IMR-90 (cell line): ENCODE measurements around the gene PRICKLE2. TPM values are rescaled to one million over a fixed set of nuclear protein-coding genes. Genes with fewer than 3 reads are reported as not detected.

ENCODE experiments used
- ATAC-seq: fragments of 200-7000 bp; cut with Tn5 transposase; 2 replicates; pipeline ENCODE4 v1.9.1; 2020; ENCODE audit warnings: low read depth, mild to moderate bottlenecking, moderate library complexity
- BruUV-seq: library from RNA; stranded (reverse); fragments of 400-500 nt; replicated peaks from 2 replicates; lab custom pipeline; 2021; lab: Mats Ljungman, UMichigan
- CTCF ChIA-PET: fragments of 300-600 bp; formaldehyde crosslinking; extraction: SDS; loops from one replicate; lab custom pipeline; 2021; ENCODE audit warnings: antibody characterized with exemption; lab: Yijun Ruan, JAX
- POLR2A ChIA-PET: fragments of 300-600 bp; sonication (Branson Sonifier 250); formaldehyde crosslinking; loops from one replicate; lab custom pipeline; 2022; ENCODE audit warnings: antibody characterized with exemption; ENCODE audit not compliant: unreplicated experiment; lab: Charles Lee
- DNase-seq: peaks from one replicate; pipeline ENCODE4 v3.0.0; 2013
- H2AFZ ChIP-seq: replicated peaks from 2 replicates; pipeline ENCODE3; 2013; ENCODE audit warnings: low read length, mild to moderate bottlenecking; ENCODE audit not compliant: poor library complexity
- H2AK5ac ChIP-seq: 2 replicates; pipeline ENCODE4 v1.6.1; 2013; ENCODE audit warnings: low read depth, low read length, inconsistent platforms
- H2AK9ac ChIP-seq: replicated peaks from 2 replicates; pipeline ENCODE3; 2013; ENCODE audit warnings: mild to moderate bottlenecking, low read depth, low read length, moderate library complexity; ENCODE audit not compliant: poor library complexity
- H2BK120ac ChIP-seq: 2 replicates; pipeline ENCODE4 v1.6.1; 2013; ENCODE audit warnings: low read depth, low read length, inconsistent platforms
- H2BK15ac ChIP-seq: 3 replicates; pipeline ENCODE4 v1.6.1; 2013; ENCODE audit warnings: low read depth, low read length, inconsistent platforms
- H2BK20ac ChIP-seq: 2 replicates; pipeline ENCODE4 v1.6.1; 2013; ENCODE audit warnings: low read depth, mild to moderate bottlenecking, inconsistent platforms, low read length, moderate library complexity
- H2BK5ac ChIP-seq: 2 replicates; pipeline ENCODE4 v1.6.1; 2013; ENCODE audit warnings: mild to moderate bottlenecking, low read depth, low read length, inconsistent platforms; ENCODE audit not compliant: poor library complexity, severe bottlenecking
- H3K14ac ChIP-seq: replicated peaks from 2 replicates; pipeline ENCODE4 v1.6.1; 2013; ENCODE audit warnings: low read depth, low read length, inconsistent platforms
- H3K18ac ChIP-seq: 2 replicates; pipeline ENCODE4 v1.6.1; 2013; ENCODE audit warnings: low read depth, low read length, control low read depth
- H3K23ac ChIP-seq: 2 replicates; pipeline ENCODE4 v1.6.1; 2013; ENCODE audit warnings: low read depth, low read length, inconsistent platforms
- H3K27ac ChIP-seq: 2 replicates; pipeline ENCODE4 v1.5.1; 2013; ENCODE audit warnings: mild to moderate bottlenecking, control low read depth, low read length; ENCODE audit not compliant: insufficient read depth
- H3K27me3 ChIP-seq: 2 replicates; pipeline ENCODE4 v1.6.1; 2013; ENCODE audit warnings: low read length; ENCODE audit not compliant: control insufficient read depth, insufficient read depth
- H3K36me3 ChIP-seq: 2 replicates; pipeline ENCODE4 v1.6.1; 2013; ENCODE audit warnings: low read length, mixed read lengths; ENCODE audit not compliant: control insufficient read depth, insufficient read depth
- H3K4ac ChIP-seq: 2 replicates; pipeline ENCODE4 v1.6.1; 2013; ENCODE audit warnings: low read depth, low read length, inconsistent platforms
- H3K4me1 ChIP-seq: 2 replicates; pipeline ENCODE4 v1.6.1; 2013; ENCODE audit warnings: low read length, mixed read lengths; ENCODE audit not compliant: control insufficient read depth, insufficient read depth
- H3K4me2 ChIP-seq: 2 replicates; pipeline ENCODE4 v1.6.1; 2013; ENCODE audit warnings: low read depth, mild to moderate bottlenecking, control low read depth, low read length, moderate library complexity
- H3K4me3 ChIP-seq: 2 replicates; pipeline ENCODE4 v1.5.1; 2013; ENCODE audit warnings: low read depth, mild to moderate bottlenecking, control low read depth, low read length, moderate library complexity; ENCODE audit not compliant: insufficient read depth
- H3K56ac ChIP-seq: 2 replicates; pipeline ENCODE4 v1.6.1; 2013; ENCODE audit warnings: low read length, inconsistent platforms; ENCODE audit not compliant: insufficient read depth; ENCODE audit errors: extremely low read depth
- H3K79me1 ChIP-seq, 2 experiments: 2 replicates each; pipeline ENCODE4 v1.6.1; 2013; ENCODE audit warnings: low read length in 2 of 2, inconsistent platforms in 1 of 2, low read depth in 1 of 2
- H3K9ac ChIP-seq: 2 replicates; pipeline ENCODE4 v1.6.1; 2013; ENCODE audit warnings: low read depth, low read length, control low read depth
- H3K9me1 ChIP-seq: 2 replicates; pipeline ENCODE4 v1.6.1; 2013; ENCODE audit warnings: low read length, inconsistent platforms; ENCODE audit not compliant: insufficient read depth
- H3K9me3 ChIP-seq: 2 replicates; pipeline ENCODE4 v1.6.1; 2013; ENCODE audit warnings: low read length; ENCODE audit not compliant: control insufficient read depth, insufficient read depth
- H4K20me1 ChIP-seq: 2 replicates; pipeline ENCODE4 v1.6.1; 2013; ENCODE audit warnings: low read length, inconsistent platforms; ENCODE audit not compliant: insufficient read depth
- H4K5ac ChIP-seq: 2 replicates; pipeline ENCODE4 v1.6.1; 2013; ENCODE audit warnings: mild to moderate bottlenecking, low read depth, low read length, control low read depth
- H4K8ac ChIP-seq, 2 experiments: 2 replicates each; pipeline ENCODE4 v1.6.1; 2013; ENCODE audit warnings: low read depth in 2 of 2, low read length in 2 of 2, control low read depth in 1 of 2, inconsistent platforms in 1 of 2
- H4K91ac ChIP-seq: 2 replicates; pipeline ENCODE4 v1.6.1; 2013; ENCODE audit warnings: low read depth, low read length, inconsistent platforms; ENCODE audit not compliant: insufficient read depth
- BHLHE40 ChIP-seq: fragments of 150-350 bp; IDR thresholded peaks from 2 replicates; pipeline ENCODE4 v1.6.1; 2016; ENCODE audit warnings: mild to moderate bottlenecking, low read depth, low read length
- CEBPB ChIP-seq: IDR thresholded peaks from 2 replicates; pipeline ENCODE4 v1.6.1; 2012; ENCODE audit warnings: low read depth, low read length, improper control_type of control experiment
- CHD1 ChIP-seq: IDR thresholded peaks from 2 replicates; pipeline ENCODE4 v1.6.1; 2012; ENCODE audit warnings: low read depth, low read length, improper control_type of control experiment
- CTCF ChIP-seq: conservative IDR thresholded peaks from 2 replicates; pipeline ENCODE4 v1.5.1; 2012; ENCODE audit warnings: mild to moderate bottlenecking, low read depth, low read length, improper control_type of control experiment
- ELK1 ChIP-seq: fragments of 150-350 bp; IDR thresholded peaks from 2 replicates; pipeline ENCODE4 v1.6.1; 2016; ENCODE audit warnings: low read depth, mild to moderate bottlenecking, low read length, moderate library complexity, borderline replicate concordance
- FOS ChIP-seq: fragments of 150-350 bp; IDR thresholded peaks from 2 replicates; pipeline ENCODE4 v1.6.1; 2016; ENCODE audit warnings: low read depth, low read length
- MAFK ChIP-seq: IDR thresholded peaks from 2 replicates; pipeline ENCODE4 v1.6.1; 2012; ENCODE audit warnings: low read depth, low read length, improper control_type of control experiment
- MAZ ChIP-seq: IDR thresholded peaks from 2 replicates; pipeline ENCODE4 v1.6.1; 2012; ENCODE audit warnings: low read depth, mild to moderate bottlenecking, low read length, improper control_type of control experiment, moderate library complexity, borderline replicate concordance
- MXI1 ChIP-seq: IDR thresholded peaks from 2 replicates; pipeline ENCODE4 v1.6.1; 2012; ENCODE audit warnings: low read depth, mild to moderate bottlenecking, low read length, moderate library complexity, borderline replicate concordance
- NFE2L2 ChIP-seq: fragments of 150-350 bp; IDR thresholded peaks from 2 replicates; pipeline ENCODE4 v1.6.1; 2016; ENCODE audit warnings: low read depth, mild to moderate bottlenecking, low read length
- POLR2A ChIP-seq: IDR thresholded peaks from 2 replicates; pipeline ENCODE4 v1.6.1; 2012; ENCODE audit warnings: mild to moderate bottlenecking, low read depth, low read length
- RAD21 ChIP-seq: IDR thresholded peaks from 2 replicates; pipeline ENCODE4 v1.6.1; 2012; ENCODE audit warnings: low read length, improper control_type of control experiment
- RCOR1 ChIP-seq: IDR thresholded peaks from 2 replicates; pipeline ENCODE4 v1.6.1; 2012; ENCODE audit warnings: mild to moderate bottlenecking, low read length, improper control_type of control experiment; ENCODE audit not compliant: insufficient replicate concordance
- RFX5 ChIP-seq: IDR thresholded peaks from 2 replicates; pipeline ENCODE4 v1.8.0; 2012; ENCODE audit warnings: low read depth, mild to moderate bottlenecking, low read length, moderate library complexity
- SMC3 ChIP-seq: fragments of 150-350 bp; IDR thresholded peaks from 2 replicates; pipeline ENCODE4 v1.6.1; 2016; ENCODE audit warnings: low read depth, mild to moderate bottlenecking, antibody characterized with exemption, low read length, moderate library complexity
- USF2 ChIP-seq: fragments of 150-350 bp; IDR thresholded peaks from 2 replicates; pipeline ENCODE4 v1.6.1; 2017; ENCODE audit warnings: mild to moderate bottlenecking, antibody characterized with exemption, low read length, low read depth
- WGBS, 2 experiments: methylation state at CpG; one replicate each; pipeline versions ENCODE4 v1.1.5 to v1.1.7; 2013; ENCODE audit warnings: missing lambda C conversion rate in 2 of 2; ENCODE audit not compliant: insufficient read length in 1 of 2; ENCODE audit errors: extremely low coverage in 2 of 2; 5-methylcytosine and 5-hydroxymethylcytosine counted together
- dilution Hi-C: fragments of 300-500 bp; cut with HindIII; formaldehyde crosslinking; loops from one replicate; pipeline ENCODE4 v1.14.3; 2018; ENCODE audit warnings: low sequenced_read_pairs; ENCODE audit not compliant: unreplicated experiment
- in situ Hi-C: fragments of 300-500 bp; cut with MboI; formaldehyde crosslinking; loops from 3 replicates; pipeline ENCODE4 v1.14.3; 2019; ENCODE audit warnings: low sequenced_read_pairs, inconsistent platforms, mixed read lengths
- intact Hi-C: fragments of 100-400 bp; cut with micrococcal nuclease; formaldehyde crosslinking; loops from 2 replicates; pipeline ENCODE4 v1.10.0; 2022
- polyA plus RNA-seq, 3 experiments: library from polyadenylated mRNA; depleted of rRNA; stranded (reverse); fragments of >200 nt; gene quantifications; 2 replicates each; pipeline ENCODE4 v1.2.3, GENCODE V29; 2012; ENCODE audit warnings: low replicate concordance in 1 of 3
- total RNA-seq: library from RNA; depleted of rRNA; stranded (reverse); fragments of >200 nt; gene quantifications from 2 replicates; pipeline ENCODE4 v1.2.3, GENCODE V29; 2012

Gene PRICKLE2
- total and polyA plus RNA-seq, 2 of the 4 experiments (the other 2 are of a cell fraction), result 4.1 to 14.2 TPM

GRCh38 chr3:64086479-64087252, 138.6 kb downstream of the PRICKLE2 start:
- Histone ChIP-seq H2AK9ac (no peak overlapping the region), H3K4me1 (peaks cover 6% of the 10 kb centered on the region), H3K36me3 (no peaks in the 10 kb centered on the region), H2AFZ (no peak overlapping the region), H3K27ac (no peak overlapping the region), H2BK5ac (no peak overlapping the region), H2BK20ac (no peak overlapping the region), H4K5ac (no peak overlapping the region), H3K23ac (no peak overlapping the region), H3K4me2 (no peak overlapping the region), H3K14ac (no peak overlapping the region), H3K4ac (no peak overlapping the region), H3K9me3 (no peaks in the 10 kb centered on the region; the same call in 1 of the 2 replicates), H3K4me3 (no peak overlapping the region), H4K91ac (no peak overlapping the region), H4K20me1 (no peaks in the 10 kb centered on the region), H3K18ac (no peak overlapping the region), H3K9ac (no peak overlapping the region), H2AK5ac (no peak overlapping the region), H3K9me1 (no peaks in the 10 kb centered on the region), H3K27me3 (no peaks in the 10 kb centered on the region), H2BK15ac (no peak overlapping the region), H2BK120ac (no peak overlapping the region), H4K8ac (no peak overlapping the region), H3K79me1 (no peaks in the 10 kb centered on the region), H3K56ac (no peak overlapping the region; the same call in 1 of the 2 replicates)
- dilution Hi-C loops (no loop called here), intact Hi-C loops (no loop called here), in situ Hi-C loops (no loop called here)
- CTCF ChIA-PET, result no interaction called here
- ATAC-seq, result no peak
- no TSS peak for BruUV-seq
- TF ChIP-seq RFX5 (no peak), USF2 (no peak), CHD1 (no peak), BHLHE40 (no peak), ELK1 (no peak), SMC3 (no peak), POLR2A (no peak), MAFK (no peak), NFE2L2 (no peak), RAD21 (no peak), CTCF (no peak), CEBPB (no peak), MXI1 (no peak), RCOR1 (no peak), FOS (no peak), MAZ (no peak)
- WGBS, 2 experiments, result 92% methylated on average over 5 of the region's 5 CpGs; no CpG with 5 or more reads in 1 of the 2 experiments
- POLR2A ChIA-PET, result no interaction called here
- no peak for DNase-seq
